ENCODE results near the gene CACNA2D2.

The CACNA2D2 gene

GRCh38 chr3:50375258-50375931, 128.0 kb downstream of the CACNA2D2 start:
- Mint-ChIP-seq H3K36me3 (no peaks in the 10 kb centered on the region), H3K9me3 (ENCODE audit: low read depth) (no peaks in the 10 kb centered on the region), H3K27me3 (no peaks in the 10 kb centered on the region), H3K27ac (no peak overlapping the region), H3K4me1 (ENCODE audit: low read depth) (peaks cover 12% of the 10 kb centered on the region), H3K4me3 (no peak overlapping the region)

GRCh38 chr3:50374363-50375257, 128.8 kb downstream of the CACNA2D2 start:
- no peak overlapping the region for H3K27ac Mint-ChIP-seq
- no peaks in the 10 kb centered on the region for H3K27me3 Mint-ChIP-seq

GRCh38 chr3:50373146-50374051, 130.0 kb downstream of the CACNA2D2 start:
- Mint-ChIP-seq H3K27me3 (no peaks in the 10 kb centered on the region), H3K36me3 (no peaks in the 10 kb centered on the region), H3K4me1 (ENCODE audit: low read depth) (peaks cover 14% of the 10 kb centered on the region), H3K27ac (no peak overlapping the region), H3K4me3 (no peak overlapping the region), H3K9me3 (ENCODE audit: low read depth) (no peaks in the 10 kb centered on the region)

More at GRCh38 chr3:50374363-50375257, 128.8 kb downstream of the CACNA2D2 start:
- Mint-ChIP-seq H3K36me3 (no peaks in the 10 kb centered on the region), H3K4me1 (ENCODE audit: low read depth) (peaks cover 12% of the 10 kb centered on the region), H3K9me3 (ENCODE audit: low read depth) (no peaks in the 10 kb centered on the region), H3K4me3 (no peak overlapping the region)

GRCh38 chr3:50372349-50372748, 131.1 kb downstream of the CACNA2D2 start:
- Mint-ChIP-seq H3K36me3 (no peaks in the 10 kb centered on the region), H3K27ac (no peak overlapping the region), H3K4me3 (no peak overlapping the region), H3K9me3 (ENCODE audit: low read depth) (no peaks in the 10 kb centered on the region), H3K27me3 (no peaks in the 10 kb centered on the region), H3K4me1 (ENCODE audit: low read depth) (peaks cover 16% of the 10 kb centered on the region)

DNA sequence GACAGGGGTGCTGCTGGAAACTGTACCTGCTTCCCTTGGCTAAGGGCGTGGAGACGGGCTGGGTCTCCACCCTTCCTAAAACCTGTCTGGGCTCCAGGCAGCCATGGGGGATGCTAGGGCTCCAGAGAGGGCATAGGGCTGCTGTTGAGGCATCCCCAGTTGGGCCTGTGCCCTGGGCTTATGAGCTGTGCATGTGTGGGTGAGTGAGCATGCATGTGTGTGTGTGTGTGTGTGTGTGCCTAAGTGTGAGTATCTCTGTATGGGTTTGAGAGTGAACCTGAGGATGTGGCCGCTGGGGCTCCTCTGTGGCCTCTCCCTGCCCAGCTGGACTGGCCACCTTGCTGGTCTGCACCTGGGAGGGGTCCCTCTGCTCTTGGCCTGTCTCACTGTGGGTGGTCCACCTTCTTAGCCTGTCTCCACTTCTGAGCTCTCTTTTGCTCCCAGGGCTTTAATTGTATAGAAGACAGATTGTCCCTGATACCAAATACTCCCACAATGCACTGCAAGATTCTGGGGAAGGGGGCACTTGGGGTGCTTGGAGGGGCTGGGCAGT, 132.2 kb downstream of the CACNA2D2 start:
- Mint-ChIP-seq H3K4me1 (ENCODE audit: low read depth) (peaks cover 20% of the 10 kb centered on the region), H3K4me3 (no peak overlapping the region), H3K27me3 (no peaks in the 10 kb centered on the region), H3K36me3 (no peaks in the 10 kb centered on the region), H3K27ac (no peak overlapping the region), H3K9me3 (ENCODE audit: low read depth) (no peaks in the 10 kb centered on the region)

DNA sequence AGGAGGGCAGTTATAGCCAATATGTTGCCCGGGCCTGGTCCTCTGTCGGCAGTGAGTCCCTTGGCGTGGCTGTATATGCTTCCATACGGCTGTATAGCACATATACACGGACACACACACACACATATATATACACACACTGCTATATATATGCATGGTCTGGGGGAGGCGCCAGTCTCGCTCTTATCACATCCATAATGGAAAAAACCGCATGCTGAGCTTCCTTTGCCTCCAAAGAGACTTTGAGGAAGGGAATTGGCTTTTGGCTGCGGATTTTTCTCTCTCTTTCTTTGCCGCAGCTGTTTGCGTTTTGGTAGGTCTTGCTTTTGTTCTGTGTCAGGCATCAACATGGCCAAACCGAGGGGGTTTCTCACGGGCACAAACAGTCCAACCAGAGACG, 132.8 kb downstream of the CACNA2D2 start:
- Mint-ChIP-seq H3K9me3 (ENCODE audit: low read depth) (no peaks in the 10 kb centered on the region), H3K4me3 (no peak overlapping the region), H3K4me1 (ENCODE audit: low read depth) (peaks cover 26% of the 10 kb centered on the region), H3K27ac (no peak overlapping the region), H3K36me3 (no peaks in the 10 kb centered on the region), H3K27me3 (no peaks in the 10 kb centered on the region)

- peaks cover 31% of the 10 kb centered on the region for H3K4me1 Mint-ChIP-seq (ENCODE audit: low read depth)
- no peak overlapping the region for H3K4me3 Mint-ChIP-seq
- no peaks in the 10 kb centered on the region for H3K36me3 Mint-ChIP-seq
- no peaks in the 10 kb centered on the region for H3K27me3 Mint-ChIP-seq
- H3K27ac Mint-ChIP-seq: no peak overlapping the region
- H3K9me3 Mint-ChIP-seq (ENCODE audit: low read depth): no peaks in the 10 kb centered on the region
Measured at GRCh38 chr3:50369012-50369670, 134.3 kb downstream of the CACNA2D2 start.

DNA sequence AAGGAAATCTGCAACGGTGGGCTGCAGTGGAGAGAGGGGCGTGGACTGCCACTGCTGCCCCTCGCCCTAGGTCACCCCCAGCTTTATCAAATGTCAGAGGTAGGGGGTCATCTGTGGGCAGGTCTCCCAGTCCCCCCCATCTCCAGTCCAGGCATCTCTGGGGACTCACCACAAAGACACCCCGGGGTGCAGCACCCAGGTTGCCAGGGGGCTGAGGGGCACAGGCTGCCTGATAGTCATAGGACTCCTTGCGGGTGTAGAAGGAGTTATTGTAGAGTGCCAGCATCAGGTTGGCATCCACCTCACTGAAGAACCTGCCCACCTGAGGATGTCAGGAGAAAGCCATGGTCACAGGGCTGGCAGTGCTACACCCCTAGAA, 137.6 kb downstream of the CACNA2D2 start:
- Mint-ChIP-seq H3K27ac (peak overlapping the region; percentile 70), H3K36me3 (no peaks in the 10 kb centered on the region), H3K9me3 (ENCODE audit: low read depth) (no peaks in the 10 kb centered on the region), H3K27me3 (no peaks in the 10 kb centered on the region), H3K4me1 (ENCODE audit: low read depth) (peaks cover 19% of the 10 kb centered on the region), H3K4me3 (peak overlapping the region; percentile 84)

GRCh38 chr3:50365080-50365841, 138.2 kb downstream of the CACNA2D2 start:
- H3K4me1 Mint-ChIP-seq (ENCODE audit: low read depth): peaks cover 19% of the 10 kb centered on the region
- H3K4me3 Mint-ChIP-seq: peak overlapping the region; percentile 84
- no peaks in the 10 kb centered on the region for H3K27me3 Mint-ChIP-seq
- peak overlapping the region; percentile 70 for H3K27ac Mint-ChIP-seq
- no peaks in the 10 kb centered on the region for H3K9me3 Mint-ChIP-seq (ENCODE audit: low read depth)
- H3K36me3 Mint-ChIP-seq: no peaks in the 10 kb centered on the region

DNA sequence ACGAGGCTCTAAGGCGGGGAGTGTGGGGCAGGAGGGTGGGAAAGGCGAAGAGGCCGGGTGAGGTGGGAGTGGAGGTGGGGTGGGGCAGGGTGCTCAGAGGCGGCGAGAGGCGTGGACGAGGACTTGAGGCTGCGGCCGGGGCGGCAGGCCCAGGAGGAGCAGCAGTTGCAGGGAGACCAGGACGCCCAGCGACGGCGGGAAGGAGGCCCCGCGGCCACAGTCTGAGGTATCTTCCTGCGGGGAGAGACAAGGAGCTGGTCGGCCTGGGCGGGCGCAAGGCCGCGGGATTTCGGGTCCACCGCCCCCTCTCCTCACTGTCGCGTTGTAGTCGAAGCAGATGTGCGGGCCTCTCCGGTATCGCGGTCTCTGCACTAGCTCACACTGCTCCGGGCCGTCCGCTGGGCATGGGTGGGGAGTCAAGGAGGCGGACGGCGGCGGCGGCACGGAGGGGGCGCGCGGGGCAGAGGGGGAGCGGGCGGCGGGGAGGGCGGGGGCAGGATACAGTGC, 138.8 kb downstream of the CACNA2D2 start:
- Mint-ChIP-seq H3K9me3 (ENCODE audit: low read depth) (no peaks in the 10 kb centered on the region), H3K36me3 (no peaks in the 10 kb centered on the region)

GRCh38 chr3:50359760-50360110, 143.7 kb downstream of the CACNA2D2 start:
- Mint-ChIP-seq H3K4me3 (peak overlapping the region; percentile 95), H3K27me3 (no peaks in the 10 kb centered on the region), H3K4me1 (ENCODE audit: low read depth) (peaks cover 34% of the 10 kb centered on the region), H3K36me3 (peaks cover 3% of the 10 kb centered on the region), H3K27ac (peak overlapping the region; percentile 91), H3K9me3 (ENCODE audit: low read depth) (no peaks in the 10 kb centered on the region)

More for the DNA sequence above, 138.8 kb downstream of the CACNA2D2 start:
- H3K4me3 Mint-ChIP-seq: peak overlapping the region; percentile 84
- no peaks in the 10 kb centered on the region for H3K27me3 Mint-ChIP-seq
- H3K4me1 Mint-ChIP-seq (ENCODE audit: low read depth): peaks cover 23% of the 10 kb centered on the region
- H3K27ac Mint-ChIP-seq: no peak overlapping the region

- Mint-ChIP-seq H3K9me3 (ENCODE audit: low read depth) (no peaks in the 10 kb centered on the region), H3K4me1 (ENCODE audit: low read depth) (peaks cover 36% of the 10 kb centered on the region), H3K36me3 (peaks cover 3% of the 10 kb centered on the region), H3K27me3 (no peaks in the 10 kb centered on the region), H3K27ac (peak within 1 kb of the TSS; percentile 91), H3K4me3 (peak within 1 kb of the TSS; percentile 95)
Measured at GRCh38 chr3:50358911-50359759, 144.3 kb downstream of the CACNA2D2 start, which contains the start of gene TMEM115. TMEM115 (minus strand) TSS chr3:50359521; CDS start chr3:50359063, 458 bp downstream.

All from activated naive CD8-positive, alpha-beta T cell (primary cell).